HepG2 (cell line): Measurements from ENCODE around the gene REST. TPM values are rescaled to one million over a fixed set of nuclear protein-coding genes. Genes with fewer than 3 reads are reported as not detected.

Source experiments
- ATAC-seq: fragments of 200-7000 bp; cut with Tn5 transposase; 3 replicates; pipeline ENCODE4 v1.9.1; 2020; ENCODE audit warnings: mild to moderate bottlenecking, moderate library complexity
- BruUV-seq: library from RNA; stranded (reverse); fragments of 400-500 nt; replicated peaks from 2 replicates; lab custom pipeline; 2021; lab: Mats Ljungman, UMichigan
- CTCF ChIA-PET: fragments of 300-600 bp; formaldehyde crosslinking; extraction: SDS; loops from one replicate; lab custom pipeline; 2021; ENCODE audit warnings: low total read pairs, inconsistent platforms, low intra/inter-chr PET ratio; lab: Yijun Ruan, JAX
- POLR2A ChIA-PET: fragments of 350-600 bp; sonication (Branson Sonifier 250); formaldehyde crosslinking; loops from one replicate; lab custom pipeline; 2020; ENCODE audit warnings: antibody characterized with exemption, inconsistent platforms; lab: Yijun Ruan, JAX
- DNase-seq: peaks from one replicate; pipeline ENCODE4 v3.0.0-alpha.2; 2015; ENCODE audit warnings: low spot score
- FAIRE-seq: peaks from 3 replicates; lab custom pipeline; 2011; peaks lifted over from hg19 to GRCh38; lab: Jason Lieb, UNC
- H2AFZ ChIP-seq: one replicate; pipeline ENCODE4 v1.6.1; 2011; ENCODE audit warnings: low read length, inconsistent platforms
- H3K27ac ChIP-seq: fragments of 300-600 bp; 3 replicates; pipeline ENCODE4 v1.8.0; 2011; ENCODE audit warnings: mixed run types, mild to moderate bottlenecking, mixed read lengths, low read length, inconsistent platforms; ENCODE audit not compliant: insufficient read depth; ENCODE audit errors: extremely low read length
- H3K27me3 ChIP-seq, 2 experiments: fragments of 200-600 bp in 1 of 2; 2 replicates in 1 of 2; 3 replicates in 1 of 2; pipeline versions ENCODE4 v1.6.0 to v1.8.0; 2011; ENCODE audit warnings: low read length in 2 of 2, mild to moderate bottlenecking in 2 of 2, moderate library complexity in 2 of 2, inconsistent platforms in 1 of 2; ENCODE audit not compliant: insufficient read depth in 2 of 2, control insufficient read depth in 1 of 2
- H3K36me3 ChIP-seq, 2 experiments: fragments of 200-600 bp in 1 of 2; replicated peaks in 1 of 2; 2 replicates in 1 of 2; 3 replicates in 1 of 2; pipeline versions ENCODE4 v1.5.1 to v1.8.0; 2011; ENCODE audit warnings: low read length in 2 of 2, inconsistent platforms in 1 of 2; ENCODE audit not compliant: insufficient read depth in 2 of 2, control insufficient read depth in 1 of 2
- H3K4me1 ChIP-seq: 2 replicates; pipeline ENCODE4 v1.5.1; 2012; ENCODE audit warnings: low read length, inconsistent platforms; ENCODE audit not compliant: insufficient read depth
- H3K4me2 ChIP-seq: 2 replicates; pipeline ENCODE4 v1.6.0; 2011; ENCODE audit warnings: low read depth, low read length, inconsistent platforms
- H3K4me3 ChIP-seq, 3 experiments: fragments of 200-600 bp in 1 of 3; sonication (generic), shearing (Covaris generic) in 1 of 3; replicated peaks in 1 of 3; 2 replicates each; pipeline ENCODE4 v1.5.1; 2011 to 2016; ENCODE audit warnings: low read length in 3 of 3, inconsistent platforms in 2 of 3, low read depth in 2 of 3, mild to moderate bottlenecking in 2 of 3, control low read depth in 1 of 3, mixed read lengths in 1 of 3; ENCODE audit not compliant: insufficient read depth in 1 of 3
- H3K79me2 ChIP-seq: one replicate; pipeline ENCODE4 v1.6.1; 2011; ENCODE audit warnings: low read length, inconsistent platforms; ENCODE audit not compliant: insufficient read depth
- H3K9ac ChIP-seq: 2 replicates; pipeline ENCODE4 v1.6.0; 2011; ENCODE audit warnings: mild to moderate bottlenecking, low read depth, low read length, inconsistent platforms; ENCODE audit not compliant: insufficient read depth
- H3K9me3 ChIP-seq: 2 replicates; pipeline ENCODE4 v1.5.1; 2012; ENCODE audit warnings: mild to moderate bottlenecking, low read length
- H4K20me1 ChIP-seq: 2 replicates; pipeline ENCODE4 v1.6.0; 2011; ENCODE audit warnings: inconsistent platforms, mild to moderate bottlenecking, low read length, moderate library complexity; ENCODE audit not compliant: insufficient read depth
- ARID4A ChIP-seq: sonication (generic); formaldehyde crosslinking; IDR thresholded peaks from 2 replicates; pipeline ENCODE4 v1.5.0; 2020; ENCODE audit warnings: mild to moderate bottlenecking, missing genetic modification reagents, borderline replicate concordance
- BRCA1 ChIP-seq: sonication (generic); formaldehyde crosslinking; IDR thresholded peaks from 2 replicates; pipeline ENCODE4 v1.4.0; 2020; ENCODE audit warnings: missing genetic modification reagents
- DNMT3B ChIP-seq: conservative IDR thresholded peaks from 2 replicates; pipeline ENCODE4 v1.6.1; 2016; ENCODE audit warnings: missing biosample characterization, control low read depth
- FOXP1 ChIP-seq, 2 experiments: fragments of 450-650 bp in 1 of 2; IDR thresholded peaks; 2 replicates each; pipeline ENCODE4 v1.6.1; 2017 to 2018; ENCODE audit warnings: antibody characterized with exemption in 1 of 2
- FUBP1 ChIP-seq: sonication (generic); formaldehyde crosslinking; IDR thresholded peaks from 2 replicates; pipeline ENCODE4 v1.5.1; 2020; ENCODE audit warnings: missing genetic modification reagents, mild to moderate bottlenecking, borderline replicate concordance
- MAFG ChIP-seq: sonication (generic); formaldehyde crosslinking; IDR thresholded peaks from 2 replicates; pipeline ENCODE4 v1.5.1; 2020; ENCODE audit warnings: mild to moderate bottlenecking, missing genetic modification reagents
- NFE2L1 ChIP-seq: sonication (generic); formaldehyde crosslinking; IDR thresholded peaks from 2 replicates; pipeline ENCODE4 v1.4.0; 2020; ENCODE audit warnings: missing genetic modification reagents, mild to moderate bottlenecking, borderline replicate concordance
- PITX1 ChIP-seq: sonication (generic); formaldehyde crosslinking; IDR thresholded peaks from 2 replicates; pipeline ENCODE4 v1.5.1; 2020; ENCODE audit warnings: mild to moderate bottlenecking, missing genetic modification reagents
- RARG ChIP-seq: sonication (generic); formaldehyde crosslinking; IDR thresholded peaks from 2 replicates; pipeline ENCODE4 v1.4.0; 2020; ENCODE audit warnings: low read depth, mild to moderate bottlenecking, missing genetic modification reagents
- SCMH1 ChIP-seq: sonication (generic); formaldehyde crosslinking; IDR thresholded peaks from 2 replicates; pipeline ENCODE4 v1.9.0; 2021; ENCODE audit warnings: missing genetic modification reagents, mild to moderate bottlenecking, borderline replicate concordance
- ZNF121 ChIP-seq: sonication (generic); formaldehyde crosslinking; IDR thresholded peaks from 2 replicates; pipeline ENCODE4 v1.5.0; 2020; ENCODE audit warnings: mild to moderate bottlenecking, missing genetic modification reagents
- ZNF446 ChIP-seq: sonication (generic); formaldehyde crosslinking; IDR thresholded peaks from 2 replicates; pipeline ENCODE4 v1.5.0; 2020; ENCODE audit warnings: mild to moderate bottlenecking, missing genetic modification reagents
- ZNF546 ChIP-seq: sonication (generic); formaldehyde crosslinking; conservative IDR thresholded peaks from 2 replicates; pipeline ENCODE4 v1.8.1; 2023; ENCODE audit warnings: mild to moderate bottlenecking, missing genetic modification reagents
- ZNF552 ChIP-seq: sonication (generic); formaldehyde crosslinking; IDR thresholded peaks from 2 replicates; pipeline ENCODE4 v1.9.0; 2022; ENCODE audit warnings: missing genetic modification reagents, mild to moderate bottlenecking, borderline replicate concordance
- WGBS: methylation state at CpG from one replicate; pipeline ENCODE4 v1.1.6; 2017; ENCODE audit warnings: low lambda C conversion rate; 5-methylcytosine and 5-hydroxymethylcytosine counted together
- in situ Hi-C: cut with HindIII; loops from 2 replicates; pipeline ENCODE4 v1.10.0; 2017; ENCODE audit warnings: low pct_unique_long_range_greater_than_20kb; ENCODE audit not compliant: extremely low pct_ligation_motif_present
- intact Hi-C: fragments of 100-400 bp; cut with micrococcal nuclease; formaldehyde crosslinking; loops from one replicate; pipeline ENCODE4 v1.10.0; 2022; ENCODE audit not compliant: unreplicated experiment
- polyA plus RNA-seq, 8 experiments: library from polyadenylated mRNA; depleted of rRNA in 3 of 8; stranded (reverse) in 7 of 8; unstranded in 1 of 8; fragments of >200 nt; fragmentation: Illumina TruSeq in 4 of 8; extraction: Trizol in 4 of 8; gene quantifications; 2 replicates each; pipeline versions ENCODE4 v1.2.1 to v1.2.3, GENCODE V29; 2011 to 2016; ENCODE audit warnings: low read depth in 4 of 8, missing spikeins in 1 of 8, mixed read lengths in 1 of 8; ENCODE audit not compliant: insufficient read depth in 1 of 8
- total RNA-seq, 5 experiments: library from RNA; depleted of rRNA; stranded (reverse); fragments of >200 nt; fragmentation: Illumina TruSeq; extraction: Trizol; gene quantifications; 2 replicates each; pipeline ENCODE4 v1.2.3, GENCODE V29; 2016; ENCODE audit warnings: low read depth in 1 of 5
- TF ChIP-seq, protein P1 (sequence below): sonication (generic); formaldehyde crosslinking; IDR thresholded peaks from 2 replicates; pipeline ENCODE4 v1.5.0; 2020; ENCODE audit warnings: missing genetic modification reagents, mild to moderate bottlenecking, borderline replicate concordance
- TF ChIP-seq, protein P2 (sequence below): sonication (generic); formaldehyde crosslinking; IDR thresholded peaks from 2 replicates; pipeline ENCODE4 v1.4.0; 2020; ENCODE audit warnings: low read depth, mild to moderate bottlenecking, missing genetic modification reagents

The REST gene
- total and polyA plus RNA-seq, 2 of the 13 experiments (the other 11 are each of a cell fraction or from before 2014, with no cell fraction given), result 12.7 to 22.4 TPM

- intact Hi-C loops (loop anchor here (2.0 to 5.0 kb wide), 3 partner anchors 16 to 539 kb away; partner anchors contain the start of genes PAICS and PPAT), in situ Hi-C loops (no loop called here)
- ChIA-PET POLR2A (interaction anchor here (1.0 to 3.5 kb wide), 5 partner anchors 29 to 1431 kb away, joined by 3 to 49 read pairs (median 3); partner anchors contain the start of genes PAICS, PPAT and REST), CTCF (no interaction called here)
- peak; percentile 12 for DNase-seq
- Histone ChIP-seq H2AFZ (no peak overlapping the region), H3K79me2 (peaks cover 59% of the 10 kb centered on the region), H4K20me1 (peaks cover 21% of the 10 kb centered on the region), H3K4me1 (peaks cover 31% of the 10 kb centered on the region), H3K9me3 (peaks cover 16% of the 10 kb centered on the region), H3K36me3 (peaks cover 14 to 24% of the 10 kb centered on the region in 2 experiments), H3K4me3 (peak overlapping the region; percentile 90 to 93 (median 92)), H3K27me3 (no peaks in the 10 kb centered on the region; a peak in 1 of 5 replicates), H3K27ac (peak overlapping the region; percentile 88), H3K9ac (peak overlapping the region; percentile 97), H3K4me2 (peak overlapping the region; percentile 84)
- peak; percentile 34 for ATAC-seq
- 3% methylated on average over 7 of the region's 35 CpGs for WGBS
- no peak for FAIRE-seq
- BruUV-seq, result no TSS peak
- no peak for TF ChIP-seq ZNF546 (CRISPR knock-in tag)
- no peak for TF ChIP-seq BRCA1 (CRISPR knock-in tag)
- no peak for TF ChIP-seq RARG (CRISPR knock-in tag)
- peak; percentile 47; the same call in 1 of the 2 replicates for TF ChIP-seq PITX1 (CRISPR knock-in tag)
- TF ChIP-seq ZNF121 (CRISPR knock-in tag), result 0 out of 2 replicates have a peak, but pooled peaks have one; percentile 8
- no peak for TF ChIP-seq ARID4A (CRISPR knock-in tag)
- no peak for TF ChIP-seq FOXP1 (IDR thresholded peaks at IDR 0.05)
- no peak for TF ChIP-seq FOXP1 (CRISPR knock-in tag; IDR thresholded peaks at IDR 0.05)
- 0 out of 2 replicates have a peak, but pooled peaks have one; percentile 1 for TF ChIP-seq ZNF446
- no peak for TF ChIP-seq NFE2L1 (CRISPR knock-in tag)
- no peak for TF ChIP-seq SCMH1 (CRISPR knock-in tag)
- TF ChIP-seq FUBP1, result no peak
- no peak for TF ChIP-seq ZNF552 (CRISPR knock-in tag)
- TF ChIP-seq MAFG, result no peak
- TF ChIP-seq DNMT3B (CRISPR knock-in tag), result no peak
- TF ChIP-seq, protein P1, sequence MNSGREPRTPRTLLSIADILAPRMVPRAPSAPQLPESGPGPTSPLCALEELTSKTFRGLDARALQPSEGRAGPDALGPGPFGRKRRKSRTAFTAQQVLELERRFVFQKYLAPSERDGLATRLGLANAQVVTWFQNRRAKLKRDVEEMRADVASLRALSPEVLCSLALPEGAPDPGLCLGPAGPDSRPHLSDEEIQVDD (CRISPR knock-in tag), result no peak
- TF ChIP-seq, protein P2, sequence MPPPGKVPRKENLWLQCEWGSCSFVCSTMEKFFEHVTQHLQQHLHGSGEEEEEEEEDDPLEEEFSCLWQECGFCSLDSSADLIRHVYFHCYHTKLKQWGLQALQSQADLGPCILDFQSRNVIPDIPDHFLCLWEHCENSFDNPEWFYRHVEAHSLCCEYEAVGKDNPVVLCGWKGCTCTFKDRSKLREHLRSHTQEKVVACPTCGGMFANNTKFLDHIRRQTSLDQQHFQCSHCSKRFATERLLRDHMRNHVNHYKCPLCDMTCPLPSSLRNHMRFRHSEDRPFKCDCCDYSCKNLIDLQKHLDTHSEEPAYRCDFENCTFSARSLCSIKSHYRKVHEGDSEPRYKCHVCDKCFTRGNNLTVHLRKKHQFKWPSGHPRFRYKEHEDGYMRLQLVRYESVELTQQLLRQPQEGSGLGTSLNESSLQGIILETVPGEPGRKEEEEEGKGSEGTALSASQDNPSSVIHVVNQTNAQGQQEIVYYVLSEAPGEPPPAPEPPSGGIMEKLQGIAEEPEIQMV (CRISPR knock-in tag), result 0 out of 2 replicates have a peak, but pooled peaks have one; percentile 45
Observed at GRCh38 chr4:56976283-56976836, 68.7 kb downstream of the REST start.
